ENCODE results near the gene PARP12.

DNA sequence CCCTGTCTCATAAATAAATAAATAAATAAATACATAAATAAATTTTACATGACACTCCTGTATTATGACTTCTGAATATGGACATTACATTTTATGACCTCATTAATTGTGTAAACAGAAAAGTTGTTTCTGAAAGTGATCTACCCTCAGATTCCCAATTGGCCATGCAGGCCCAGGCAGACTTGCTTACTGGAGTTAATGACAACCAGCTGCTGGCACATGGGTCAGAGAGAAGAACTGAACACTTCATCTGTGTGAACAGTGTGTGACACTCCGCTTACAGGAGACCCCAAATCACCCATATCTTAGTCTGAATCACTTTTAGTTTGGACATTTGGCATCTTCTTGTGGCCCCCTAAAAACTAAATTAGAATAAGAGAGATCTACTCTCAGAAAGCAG, 31.4 kb downstream of the PARP12 start:
- TF ChIP-seq BACH2 (CRISPR knock-in tag; IDR thresholded peaks at IDR 0.05; ENCODE audit: borderline replicate concordance) (no peak), ZFP30 (CRISPR knock-in tag; IDR thresholded peaks at IDR 0.05) (no peak), ZFP3 (CRISPR knock-in tag; IDR thresholded peaks at IDR 0.05) (no peak), PATZ1 (CRISPR knock-in tag; IDR thresholded peaks at IDR 0.05; ENCODE audit: borderline replicate concordance) (no peak), ISL1 (CRISPR knock-in tag; IDR thresholded peaks at IDR 0.05) (no peak), CSDC2 (CRISPR knock-in tag; IDR thresholded peaks at IDR 0.05) (no peak), CREB5 (CRISPR knock-in tag; IDR thresholded peaks at IDR 0.05; ENCODE audit: low read depth) (no peak), ESRRG (CRISPR knock-in tag; IDR thresholded peaks at IDR 0.05) (no peak), RARB (CRISPR knock-in tag; IDR thresholded peaks at IDR 0.05) (no peak), ARNTL (CRISPR knock-in tag; IDR thresholded peaks at IDR 0.05; ENCODE audit: borderline replicate concordance, low read depth) (no peak), PPARA (CRISPR knock-in tag; IDR thresholded peaks at IDR 0.05; ENCODE audit: borderline replicate concordance) (no peak)
